Right renal cortex interstitium (tissue), 3 donors: ENCODE results near the gene PRAMEF8. TPM values are rescaled to one million over a fixed set of nuclear protein-coding genes. Genes with fewer than 3 reads are reported as not detected.

Source experiments
- polyA plus RNA-seq, 3 donors: library from polyadenylated mRNA; unstranded; fragments of 120-200 nt; gene quantifications; one replicate each; pipeline ENCODE4 v1.2.1, GENCODE V29; 2013; ENCODE audit not compliant: insufficient read length in 3 of 3

Gene PRAMEF8
- polyA plus RNA-seq, 3 donors: not detected

Other genes with a start within 250 kb of the PRAMEF8 start
- not detected for gene PRAMEF27, start 228.6 kb downstream of the PRAMEF8 start, polyA plus RNA-seq
- not detected for gene HNRNPCL3, start 224.4 kb downstream of the PRAMEF8 start, polyA plus RNA-seq
- gene PRAMEF25, start 214.4 kb downstream of the PRAMEF8 start, polyA plus RNA-seq: not detected
- under 1 TPM; 0.31 to 0.46 (median 0.39) TPM for gene HNRNPCL2, start 168.3 kb downstream of the PRAMEF8 start, polyA plus RNA-seq
- not detected for gene PRAMEF26, start 129.1 kb downstream of the PRAMEF8 start, polyA plus RNA-seq
- gene HNRNPCL4, start 119.5 kb downstream of the PRAMEF8 start, polyA plus RNA-seq: under 1 TPM in 1 of 3 donors, not detected in 2; 0.21 TPM
- gene PRAMEF9, start 113.3 kb downstream of the PRAMEF8 start, polyA plus RNA-seq: not detected
- gene PRAMEF13, start 83.7 kb downstream of the PRAMEF8 start, polyA plus RNA-seq: not detected
- gene PRAMEF18, start 59.0 kb downstream of the PRAMEF8 start, polyA plus RNA-seq: not detected
- gene PRAMEF5, start 30.9 kb downstream of the PRAMEF8 start, polyA plus RNA-seq: not detected
- not detected for gene PRAMEF33, start 18.4 kb upstream of the PRAMEF8 start, polyA plus RNA-seq
- not detected for gene PRAMEF15, start 30.4 kb upstream of the PRAMEF8 start, polyA plus RNA-seq
- not detected for gene PRAMEF14, start 62.0 kb upstream of the PRAMEF8 start, polyA plus RNA-seq
- gene PRAMEF19, start 86.8 kb upstream of the PRAMEF8 start, polyA plus RNA-seq: not detected
- gene PRAMEF17, start 104.5 kb upstream of the PRAMEF8 start, polyA plus RNA-seq: not detected
- not detected for gene PRAMEF20, start 125.3 kb upstream of the PRAMEF8 start, polyA plus RNA-seq
- not detected for gene LRRC38, start 228.9 kb upstream of the PRAMEF8 start, polyA plus RNA-seq